Neural progenitor cell (in vitro differentiated cells): ENCODE data around the gene MEGF9.

Source experiments
- CTCF ChIP-seq: fragments of 200-600 bp; sonication (generic); IDR thresholded peaks from 2 replicates; pipeline ENCODE4 v1.5.1; 2017; ENCODE audit warnings: antibody characterized with exemption, mild to moderate bottlenecking
- EZH2 ChIP-seq: fragments of 200-600 bp; sonication (generic); IDR thresholded peaks from 2 replicates; pipeline ENCODE4 v1.6.1; 2017; ENCODE audit warnings: antibody characterized with exemption, mild to moderate bottlenecking, moderate library complexity

DNA sequence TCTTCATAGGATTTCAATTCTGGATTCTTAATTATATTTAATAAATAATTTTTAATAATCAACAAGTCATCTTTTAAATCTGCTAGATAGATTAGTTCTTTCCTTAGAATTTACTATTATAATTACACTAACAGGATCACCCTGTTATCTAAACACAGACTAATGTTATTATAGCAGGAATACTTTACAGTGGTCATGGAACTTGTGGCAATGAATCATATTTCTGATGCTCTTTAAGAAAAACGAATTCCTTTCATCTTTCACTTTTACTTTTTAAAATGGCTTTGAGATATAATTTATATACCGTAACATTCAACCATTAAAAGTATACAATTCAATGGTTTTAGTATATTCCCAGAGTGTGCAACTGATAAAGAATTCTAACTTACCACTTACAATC, 104.6 kb downstream of the MEGF9 start:
- TF ChIP-seq CTCF, result no peak
- no peak for TF ChIP-seq EZH2
